Left lung (tissue), 10 donors: Measurements from ENCODE around the gene SFXN5. TPM values are rescaled to one million over a fixed set of nuclear protein-coding genes. Genes with fewer than 3 reads are reported as not detected.

Source experiments
- ATAC-seq: fragments of 200-7000 bp; cut with Tn5 transposase; one replicate; pipeline ENCODE4 v1.9.1; 2020; ENCODE audit warnings: moderate library complexity
- DNase-seq, 4 donors: peaks; one replicate each; pipeline ENCODE4 v3.0.0-alpha.2; 2013 to 2020
- H3K27ac ChIP-seq, 2 donors: fragments of 200-600 bp; sonication (generic) in 1 of 2; one replicate each; pipeline versions ENCODE4 v1.5.0 to v1.8.0; 2020 to 2021
- H3K27me3 ChIP-seq, 2 donors: fragments of 200-600 bp; sonication (generic) in 1 of 2; one replicate each; pipeline versions ENCODE4 v1.5.0 to v1.8.0; 2020 to 2021
- H3K36me3 ChIP-seq, 2 donors: fragments of 200-600 bp; sonication (generic) in 1 of 2; one replicate each; pipeline versions ENCODE4 v1.5.0 to v1.8.0; 2020 to 2021
- H3K4me1 ChIP-seq, 2 donors: fragments of 200-600 bp; one replicate each; pipeline ENCODE4 v1.8.0; 2021
- H3K4me3 ChIP-seq, 2 donors: fragments of 200-600 bp; sonication (generic) in 1 of 2; one replicate each; pipeline versions ENCODE4 v1.5.0 to v1.8.0; 2020 to 2021; ENCODE audit warnings: mild to moderate bottlenecking in 1 of 2
- H3K9me3 ChIP-seq, 2 donors: fragments of 200-600 bp; sonication (generic) in 1 of 2; one replicate each; pipeline versions ENCODE4 v1.5.0 to v1.8.0; 2020 to 2021
- intact Hi-C, 2 donors: fragments of 100-400 bp; cut with DNase I; formaldehyde crosslinking; loops; one replicate each; pipeline versions ENCODE4 v1.11.2 to v1.14.2; 2022
- polyA plus RNA-seq, 6 donors: library from polyadenylated mRNA; unstranded; fragments of 120-200 nt; gene quantifications; one replicate each; pipeline ENCODE4 v1.2.1, GENCODE V29; 2013; ENCODE audit not compliant: insufficient read length in 6 of 6
- total RNA-seq, 2 donors: library from RNA; stranded (reverse); fragmentation: NEBNext Ultra II Directional; extraction: Animal tissue kit (Norgen Biotek cat#: 25700); gene quantifications; one replicate each; pipeline ENCODE4 v1.2.1, GENCODE V29; 2021
- TF ChIP-seq, protein P1 (sequence below), 2 donors: fragments of 200-600 bp; sonication (generic) in 1 of 2; IDR thresholded peaks; one replicate each; pipeline versions ENCODE4 v1.5.0 to v1.8.0; 2021; ENCODE audit warnings: antibody characterized with exemption in 2 of 2
- donor health status: DM: no; HTN: yes; CAD: no.
- donor health status: DM: no; HTN: no; CAD: no.

Gene SFXN5
- total and polyA plus RNA-seq, 8 donors = 14.5 to 21.1 (median 15.8) TPM

DNA sequence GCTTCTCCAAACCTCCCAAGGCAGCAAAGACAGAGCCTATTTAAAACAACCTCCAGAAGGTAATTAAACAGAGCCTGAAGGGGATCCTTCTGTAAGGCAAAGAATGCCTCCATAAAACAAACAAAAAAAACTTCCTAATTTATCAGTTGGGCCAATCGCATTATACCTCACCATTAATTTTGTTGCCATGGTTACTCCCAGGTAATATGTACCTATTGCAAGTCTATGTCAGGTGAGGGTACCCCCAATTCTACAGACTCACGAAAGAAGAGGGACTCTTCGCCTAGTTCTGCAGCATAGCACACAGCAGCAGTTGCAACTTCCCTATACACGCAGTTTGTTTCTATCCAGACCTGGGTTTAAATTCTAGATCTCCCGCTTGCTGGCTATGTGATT lies 38.8 kb downstream of the SFXN5 start:
- TF ChIP-seq, protein P1, sequence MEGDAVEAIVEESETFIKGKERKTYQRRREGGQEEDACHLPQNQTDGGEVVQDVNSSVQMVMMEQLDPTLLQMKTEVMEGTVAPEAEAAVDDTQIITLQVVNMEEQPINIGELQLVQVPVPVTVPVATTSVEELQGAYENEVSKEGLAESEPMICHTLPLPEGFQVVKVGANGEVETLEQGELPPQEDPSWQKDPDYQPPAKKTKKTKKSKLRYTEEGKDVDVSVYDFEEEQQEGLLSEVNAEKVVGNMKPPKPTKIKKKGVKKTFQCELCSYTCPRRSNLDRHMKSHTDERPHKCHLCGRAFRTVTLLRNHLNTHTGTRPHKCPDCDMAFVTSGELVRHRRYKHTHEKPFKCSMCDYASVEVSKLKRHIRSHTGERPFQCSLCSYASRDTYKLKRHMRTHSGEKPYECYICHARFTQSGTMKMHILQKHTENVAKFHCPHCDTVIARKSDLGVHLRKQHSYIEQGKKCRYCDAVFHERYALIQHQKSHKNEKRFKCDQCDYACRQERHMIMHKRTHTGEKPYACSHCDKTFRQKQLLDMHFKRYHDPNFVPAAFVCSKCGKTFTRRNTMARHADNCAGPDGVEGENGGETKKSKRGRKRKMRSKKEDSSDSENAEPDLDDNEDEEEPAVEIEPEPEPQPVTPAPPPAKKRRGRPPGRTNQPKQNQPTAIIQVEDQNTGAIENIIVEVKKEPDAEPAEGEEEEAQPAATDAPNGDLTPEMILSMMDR (IDR thresholded peaks at IDR 0.05) = no peak
- no peaks in the 10 kb centered on the region for H3K27me3 ChIP-seq

DNA sequence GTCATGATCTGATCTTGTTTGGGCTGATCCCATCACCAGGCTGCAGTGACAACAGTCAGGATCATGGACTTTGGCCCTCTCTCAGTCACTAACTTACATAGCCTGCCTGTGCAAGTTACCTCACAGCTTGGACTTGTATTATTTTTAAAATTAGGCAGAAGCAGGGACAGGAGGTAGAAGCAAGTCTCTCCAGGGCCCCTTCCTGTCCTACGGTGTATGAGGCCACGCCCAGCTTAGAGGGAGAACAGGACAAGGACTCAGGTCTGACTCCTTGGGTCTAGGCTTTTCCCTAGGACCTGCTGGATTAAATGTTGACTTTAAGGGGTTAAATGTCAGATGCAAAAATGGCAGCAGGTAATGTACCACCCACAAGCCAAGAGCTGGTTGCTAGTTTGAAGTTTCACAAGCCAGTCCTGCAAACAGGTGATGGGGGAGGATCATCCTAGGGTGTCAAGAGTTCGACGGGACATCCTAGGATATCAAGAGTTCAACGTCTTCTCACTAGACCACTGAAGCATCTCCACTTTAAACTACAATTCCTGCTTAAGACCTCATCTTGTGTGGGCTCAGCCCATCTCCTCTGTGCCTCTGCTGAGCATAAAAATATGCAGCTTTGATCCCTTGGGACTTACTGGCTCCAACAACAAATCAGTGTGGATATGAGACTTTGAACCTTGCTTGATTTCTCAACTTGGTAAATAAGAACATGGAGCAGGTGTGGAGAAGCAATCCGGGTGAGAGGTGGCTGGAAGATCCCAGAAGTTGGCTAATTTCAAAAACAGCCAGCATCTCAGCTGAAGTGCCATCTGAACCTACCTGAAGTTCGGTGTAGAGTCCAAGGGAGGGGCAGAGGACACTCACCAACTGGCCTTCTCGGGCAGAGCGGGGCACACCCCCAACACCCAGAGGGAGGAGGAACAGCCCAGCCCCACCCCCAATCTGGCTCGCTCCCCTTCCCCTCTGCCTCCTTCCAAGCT lies 39.5 kb downstream of the SFXN5 start:
- intact Hi-C loops = no loop called here
- peaks cover 0 to 50% of the 10 kb centered on the region in 2 donors for H3K4me1 ChIP-seq
- no peak overlapping the region for H3K4me3 ChIP-seq
- DNase-seq (no peak), ATAC-seq (peak; percentile 37)
- H3K36me3 ChIP-seq = peaks cover 0 to 10% of the 10 kb centered on the region in 2 donors
- no peaks in the 10 kb centered on the region for H3K9me3 ChIP-seq
- H3K27me3 ChIP-seq = no peaks in the 10 kb centered on the region
- peak overlapping the region in 1 of 2 donors; percentile 81 for H3K27ac ChIP-seq
- TF ChIP-seq, protein P1 (IDR thresholded peaks at IDR 0.05) = no peak

More for the DNA sequence above, 38.8 kb downstream of the SFXN5 start:
- Histone ChIP-seq H3K27ac (peak overlapping the region in 1 of 2 donors; percentile 81), H3K36me3 (peaks cover 0 to 10% of the 10 kb centered on the region in 2 donors), H3K9me3 (no peaks in the 10 kb centered on the region), H3K4me1 (peaks cover 0 to 53% of the 10 kb centered on the region in 2 donors), H3K4me3 (no peak overlapping the region)
- ATAC-seq (no peak), DNase-seq (no peak)
- intact Hi-C loops = no loop called here

DNA sequence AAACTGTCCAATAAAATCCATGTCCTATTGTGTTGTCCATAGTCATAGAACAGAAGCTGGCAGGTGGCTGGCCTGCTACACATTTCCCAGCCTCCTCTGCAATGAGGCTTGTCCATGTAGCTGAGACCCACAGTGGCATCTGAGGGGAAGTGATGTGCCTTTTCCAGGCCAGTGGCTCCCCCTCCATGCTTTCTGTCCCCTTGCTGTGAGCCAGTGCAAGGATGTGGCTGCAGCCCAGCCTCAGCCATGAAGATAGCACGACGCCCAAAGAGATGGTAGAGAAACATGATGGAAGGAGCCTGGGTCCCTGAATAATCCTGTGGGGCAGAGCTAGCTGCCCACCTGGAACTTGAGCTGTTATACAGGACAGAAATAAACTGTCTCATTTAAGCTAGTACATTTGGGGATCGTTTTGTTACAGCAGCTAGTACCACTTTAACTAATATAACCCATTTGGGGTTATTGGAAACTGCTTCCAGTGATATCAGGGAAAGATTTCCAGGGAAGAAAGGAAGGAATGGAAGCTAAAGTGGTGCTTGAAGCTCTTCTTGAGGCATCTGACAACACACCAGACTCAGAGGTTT lies 40.3 kb downstream of the SFXN5 start:
- DNase-seq (no peak), ATAC-seq (no peak)
- Histone ChIP-seq H3K4me3 (no peak overlapping the region), H3K36me3 (peaks cover 0 to 10% of the 10 kb centered on the region in 2 donors), H3K27ac (no peak overlapping the region), H3K27me3 (no peaks in the 10 kb centered on the region), H3K9me3 (no peaks in the 10 kb centered on the region), H3K4me1 (peaks cover 0 to 41% of the 10 kb centered on the region in 2 donors)
- TF ChIP-seq, protein P1 (IDR thresholded peaks at IDR 0.05) = no peak
- intact Hi-C loops = no loop called here

DNA sequence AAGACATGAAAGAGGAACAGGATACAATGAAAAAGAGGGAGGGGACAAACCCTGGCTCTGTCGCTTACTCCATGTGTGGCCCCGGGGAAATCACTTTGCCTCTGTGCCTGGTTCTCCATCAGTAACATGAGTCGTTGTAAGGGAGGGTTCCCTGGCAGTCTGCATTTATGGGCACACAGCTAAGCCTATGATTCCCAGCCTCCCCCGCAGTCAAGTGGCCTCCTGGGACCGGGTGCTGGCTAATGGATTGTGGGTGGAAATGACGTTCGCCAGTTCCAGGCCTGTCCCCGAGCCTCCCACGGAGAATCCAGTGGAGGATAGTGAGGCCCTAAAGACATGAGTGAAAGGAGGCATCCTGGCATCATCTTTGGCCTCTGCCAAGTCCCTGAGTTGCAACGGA lies 42.7 kb downstream of the SFXN5 start:
- peaks cover 0 to 22% of the 10 kb centered on the region in 2 donors for H3K4me1 ChIP-seq
- no peaks in the 10 kb centered on the region for H3K9me3 ChIP-seq
- DNase-seq (no peak), ATAC-seq (no peak)
- H3K36me3 ChIP-seq = peaks cover 0 to 10% of the 10 kb centered on the region in 2 donors
- TF ChIP-seq, protein P1 (IDR thresholded peaks at IDR 0.05) = no peak
- no peaks in the 10 kb centered on the region for H3K27me3 ChIP-seq
- no peak overlapping the region for H3K4me3 ChIP-seq
- intact Hi-C loops = no loop called here
- no peak overlapping the region for H3K27ac ChIP-seq

DNA sequence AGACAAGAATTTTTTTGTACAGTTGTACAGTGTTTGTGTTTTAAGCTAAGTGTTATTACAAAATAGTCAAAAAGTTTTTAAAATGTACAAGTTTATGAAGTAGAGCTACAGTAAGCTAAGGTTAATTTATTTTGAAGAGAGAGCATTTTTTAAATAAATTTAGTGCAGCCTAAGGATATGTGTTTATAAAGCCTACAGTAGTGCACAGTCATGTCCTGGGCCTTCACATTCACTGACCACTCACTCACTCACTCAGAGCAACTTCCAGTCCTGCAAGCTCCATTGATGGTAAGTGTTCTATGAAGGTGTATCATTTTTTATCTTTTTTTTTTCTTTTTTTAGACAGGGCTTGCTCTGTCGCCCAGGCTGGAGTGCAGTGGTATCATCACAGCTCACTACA lies 44.2 kb downstream of the SFXN5 start:
- Histone ChIP-seq H3K36me3 (peaks cover 0 to 17% of the 10 kb centered on the region in 2 donors), H3K27me3 (no peaks in the 10 kb centered on the region), H3K4me1 (peaks cover 0 to 8% of the 10 kb centered on the region in 2 donors), H3K4me3 (no peak overlapping the region), H3K27ac (no peak overlapping the region), H3K9me3 (no peaks in the 10 kb centered on the region)
- ATAC-seq (no peak), DNase-seq (no peak)
- TF ChIP-seq, protein P1 (IDR thresholded peaks at IDR 0.05) = no peak
- intact Hi-C loops = no loop called here
